HG03039 (cell line): ENCODE results near the gene CAPN1.
"Not testable (repeated sequence)": the region's sequence is repeated elsewhere in the genome, so short reads cannot be mapped to it uniquely, and the experiment has no call there.

ENCODE experiments used
- ATAC-seq: cut with Tn5 transposase; IDR thresholded peaks from one replicate; pipeline ENCODE4 v1.9.1; 2021; ENCODE audit warnings: mild to moderate bottlenecking, moderate library complexity; ENCODE audit not compliant: unreplicated experiment

The CAPN1 gene

GRCh38 chr11:65181569-65182257, at the start of gene CAPN1:
Gene CAPN1, plus strand, starts transcription at chr11:65181928. Its CDS starts 774 bp downstream, at chr11:65182702.
- peak; percentile 44 for ATAC-seq

GRCh38 chr11:65132238-65132987, 49.3 kb upstream of the CAPN1 start:
- no peak for ATAC-seq

DNA sequence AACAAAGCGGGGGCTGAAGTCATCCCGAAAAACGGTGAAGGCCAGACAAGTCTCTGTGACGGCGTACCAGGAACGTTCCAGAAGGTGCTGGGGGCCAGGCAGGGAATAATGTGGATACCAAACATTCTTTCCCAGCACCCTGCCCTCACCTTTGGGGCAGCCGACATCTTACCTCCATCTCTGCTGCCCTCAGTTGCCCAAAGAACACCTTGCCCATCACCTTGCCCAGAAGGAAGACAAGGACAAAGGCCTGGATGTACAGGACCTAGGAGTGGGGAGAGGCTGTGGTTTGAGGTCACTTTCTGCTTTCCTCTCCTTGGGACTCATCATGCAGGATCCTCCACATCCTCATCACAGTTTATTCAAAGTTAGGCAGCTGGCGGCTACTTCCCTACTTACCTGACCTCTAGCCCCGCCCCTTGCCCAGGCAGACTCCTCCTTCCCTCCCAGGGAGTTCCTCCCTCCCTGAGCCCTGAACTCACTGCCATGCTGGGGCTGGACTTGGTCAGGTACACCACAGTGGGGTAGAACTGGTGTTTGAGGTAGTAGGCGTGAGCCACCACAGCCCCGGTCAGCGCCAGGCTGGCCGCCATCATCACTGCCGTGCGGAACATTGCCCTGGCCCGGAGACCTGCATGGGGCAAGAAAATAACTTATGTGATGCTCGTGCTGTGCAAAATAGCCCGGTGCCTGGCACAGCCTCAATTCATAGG, 48.6 kb upstream of the CAPN1 start:
- ATAC-seq = no peak

DNA sequence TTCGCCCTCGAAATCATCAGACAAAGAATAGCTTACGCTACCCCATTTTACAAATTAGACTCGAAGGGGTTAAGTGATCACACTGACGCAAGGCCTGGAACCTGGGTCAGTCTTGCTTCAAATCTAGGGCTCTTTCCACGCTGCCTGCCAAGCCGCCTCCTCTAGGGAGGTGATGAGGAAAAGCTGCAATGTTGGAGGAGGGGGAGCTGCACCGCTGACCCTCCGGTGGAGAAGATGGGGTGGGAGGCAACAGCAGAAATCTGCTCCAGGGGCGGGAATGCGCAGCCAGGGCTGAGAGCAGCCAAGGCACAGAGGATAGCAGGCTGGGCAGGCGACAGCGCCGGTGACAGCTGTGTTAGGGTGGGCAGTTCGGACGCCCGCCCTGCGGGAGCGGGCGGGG, 48.0 kb upstream of the CAPN1 start:
- ATAC-seq = no peak

- ATAC-seq = peak; percentile 42
These were observed 47.3 kb upstream of the CAPN1 start, which contains the start of gene SYVN1 for GRCh38 chr11:65134240-65134951. Gene SYVN1, minus strand, starts transcription at chr11:65134519. Its CDS starts 918 bp downstream, at chr11:65133601.

DNA sequence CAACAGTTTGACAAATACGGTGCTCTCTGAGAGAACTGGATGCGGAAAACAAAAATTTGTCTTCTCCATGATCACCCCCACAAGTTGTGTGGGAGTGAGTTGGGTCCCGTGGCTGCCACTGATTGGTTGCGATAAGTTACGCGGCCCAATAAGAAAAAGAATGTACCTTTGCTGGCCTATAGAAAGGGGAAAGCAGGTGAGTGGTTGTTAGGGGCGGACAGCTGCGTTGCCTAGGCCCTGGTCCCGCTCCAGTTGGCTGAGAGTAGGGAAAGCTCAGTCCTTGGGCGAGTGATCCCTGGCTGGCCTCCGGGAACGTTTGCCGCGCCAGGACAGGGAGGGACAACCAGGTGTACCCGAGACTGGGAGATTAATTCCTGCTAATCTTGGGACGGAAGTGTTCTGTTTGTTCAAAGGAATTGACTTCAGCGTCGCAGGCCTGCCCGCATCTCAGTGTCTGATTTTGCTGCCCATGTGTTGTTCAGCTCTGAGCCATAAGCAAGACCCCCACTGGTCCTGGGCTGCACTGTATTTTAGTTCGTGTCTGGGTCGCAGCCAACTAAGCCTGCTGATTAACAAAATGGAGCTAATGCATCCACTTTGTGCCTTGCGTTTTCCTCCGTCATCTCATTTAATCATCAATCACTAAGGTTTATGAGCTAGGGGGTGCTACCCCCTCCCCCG, 46.6 kb upstream of the CAPN1 start:
- ATAC-seq = peak; percentile 52

- ATAC-seq = no peak
These were observed 46.0 kb upstream of the CAPN1 start for GRCh38 chr11:65135633-65136145.

- no peak for ATAC-seq
These were observed 45.1 kb upstream of the CAPN1 start for GRCh38 chr11:65136515-65137096.

DNA sequence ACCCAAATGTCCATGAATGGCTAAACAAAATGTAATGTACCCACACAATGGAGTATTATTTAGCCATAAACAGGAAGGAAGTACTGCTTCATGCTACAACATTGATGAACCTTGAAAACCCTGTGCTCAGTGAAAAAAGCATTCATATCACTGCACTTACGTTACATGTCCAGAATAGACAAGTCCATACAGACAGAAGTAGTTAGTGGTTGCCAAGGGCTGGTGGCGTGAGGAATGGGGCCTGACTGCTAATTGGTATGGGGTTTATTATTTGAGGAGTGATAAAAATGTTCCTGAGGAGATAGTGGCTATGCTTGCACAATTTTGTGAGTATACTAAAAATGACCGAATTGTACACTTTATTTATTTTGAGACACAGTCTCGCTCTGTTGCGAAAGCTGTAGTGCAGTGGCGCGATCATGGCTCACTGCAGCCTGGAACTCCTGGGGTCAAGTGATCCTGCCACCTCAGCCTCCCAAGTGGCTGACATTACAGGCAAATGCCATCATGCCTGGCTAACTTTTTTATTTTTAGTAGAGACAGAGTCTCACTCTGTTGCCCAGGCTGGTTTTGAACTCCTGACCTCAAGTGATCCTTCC, 39.7 kb upstream of the CAPN1 start:
- ATAC-seq = no peak

GRCh38 chr11:65147352-65148075, 34.2 kb upstream of the CAPN1 start:
- ATAC-seq = no peak

- no peak for ATAC-seq
These were observed 33.1 kb upstream of the CAPN1 start for GRCh38 chr11:65148657-65149056.

DNA sequence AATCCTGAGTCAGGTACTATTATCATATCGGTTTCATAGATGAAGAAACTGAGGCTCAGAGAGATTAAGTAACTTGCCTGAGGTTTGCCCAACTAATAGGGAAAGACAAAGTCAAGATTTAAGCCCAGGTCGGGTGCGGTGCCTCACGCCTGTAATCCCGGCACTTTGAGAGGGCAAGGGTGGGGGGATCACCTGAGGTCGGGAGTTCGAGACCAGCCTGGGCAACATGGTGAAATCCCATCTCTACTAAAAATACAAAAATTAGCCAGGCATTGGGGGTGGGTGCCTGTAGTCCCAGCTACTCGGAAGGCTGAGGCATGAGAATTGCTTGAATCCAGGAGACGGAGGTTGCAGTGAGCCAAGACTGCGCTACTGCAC, 31.6 kb upstream of the CAPN1 start:
- not testable (repeated sequence) for ATAC-seq

GRCh38 chr11:65150509-65151299, 31.0 kb upstream of the CAPN1 start:
- ATAC-seq = no peak

DNA sequence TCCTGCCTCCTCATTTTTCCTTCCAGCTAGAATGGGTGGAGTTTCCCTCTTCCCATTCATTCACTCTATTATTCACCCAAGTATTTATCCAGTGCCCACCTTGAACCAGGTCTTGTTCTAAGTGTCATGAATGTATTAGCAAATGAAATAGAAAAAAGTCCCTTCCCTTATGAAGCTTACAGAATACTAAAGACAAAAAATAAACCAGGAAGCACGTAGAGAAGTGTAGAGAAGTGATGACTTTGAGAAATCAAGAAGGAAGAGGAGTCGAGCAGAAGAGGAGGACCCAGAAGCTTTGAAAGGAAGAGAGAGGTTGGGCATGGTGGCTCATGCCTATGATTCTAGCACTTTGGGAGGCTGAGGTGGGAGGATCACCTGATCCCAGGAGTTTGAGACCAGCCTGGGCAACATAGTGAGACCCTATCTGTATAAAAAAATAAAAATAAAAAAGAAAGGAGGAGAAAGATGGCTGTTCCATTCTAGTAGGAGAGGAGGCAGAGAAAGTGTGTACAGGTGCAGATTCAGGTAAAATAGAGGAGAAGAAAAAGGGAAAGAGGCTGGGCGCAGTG, 30.3 kb upstream of the CAPN1 start:
- no peak for ATAC-seq

DNA sequence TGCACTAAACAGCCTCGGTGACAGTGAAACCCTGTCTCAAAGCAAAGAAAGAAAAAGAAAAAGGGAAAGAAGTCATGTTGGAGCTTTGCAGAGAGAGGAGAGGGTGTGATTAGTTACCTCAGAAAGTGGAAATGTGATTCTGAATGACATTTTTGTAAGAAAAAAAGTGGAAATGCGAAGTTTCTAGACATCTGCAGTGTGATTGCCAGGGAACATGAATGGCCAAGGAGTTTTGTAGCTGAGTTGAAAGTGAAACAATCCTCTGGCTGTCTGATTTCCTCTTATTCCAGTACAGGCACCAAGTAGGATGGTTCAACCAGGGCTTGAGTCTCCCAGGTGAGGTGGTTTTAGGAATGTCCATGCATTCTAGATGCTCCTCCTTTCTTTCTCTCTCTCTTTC, 29.6 kb upstream of the CAPN1 start:
- no peak for ATAC-seq

DNA sequence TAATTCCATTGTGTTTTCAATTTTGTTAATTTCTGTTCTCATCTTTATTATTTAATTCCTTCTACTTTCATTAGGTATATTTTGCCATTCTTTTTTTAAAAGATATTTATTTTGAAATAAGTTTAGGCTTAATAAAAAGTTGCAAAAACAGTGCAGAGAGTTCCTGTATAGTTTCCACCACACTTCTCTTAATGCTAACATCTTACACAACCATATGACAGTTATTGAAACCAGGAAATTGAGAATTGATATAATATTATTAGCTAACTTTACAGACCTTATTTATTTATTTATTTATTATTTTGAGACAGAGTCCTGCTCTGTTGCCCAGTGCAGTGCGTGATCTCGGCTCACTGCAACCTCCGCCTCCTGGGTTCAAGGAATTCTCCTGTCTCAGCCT, 25.5 kb upstream of the CAPN1 start:
- ATAC-seq = no peak

DNA sequence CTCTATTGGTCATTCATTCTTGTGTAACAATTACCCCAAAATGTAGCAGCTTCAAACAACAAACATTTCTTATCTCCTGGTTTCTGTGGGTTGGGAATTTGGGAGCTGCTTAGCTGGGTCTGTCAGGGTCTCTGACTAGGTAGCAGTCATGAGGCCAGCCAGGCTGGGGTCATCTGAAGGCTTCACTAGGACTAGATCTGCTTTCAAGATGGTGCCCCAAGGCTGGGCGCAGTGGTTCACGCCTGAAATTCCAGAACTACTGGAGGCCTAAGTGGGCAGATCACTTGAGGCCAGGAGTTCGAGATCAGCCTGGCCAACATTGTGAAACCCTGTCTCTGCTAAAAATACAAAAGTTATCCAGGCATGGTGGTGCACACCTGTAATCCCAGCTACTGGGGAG, 24.8 kb upstream of the CAPN1 start:
- no peak for ATAC-seq

DNA sequence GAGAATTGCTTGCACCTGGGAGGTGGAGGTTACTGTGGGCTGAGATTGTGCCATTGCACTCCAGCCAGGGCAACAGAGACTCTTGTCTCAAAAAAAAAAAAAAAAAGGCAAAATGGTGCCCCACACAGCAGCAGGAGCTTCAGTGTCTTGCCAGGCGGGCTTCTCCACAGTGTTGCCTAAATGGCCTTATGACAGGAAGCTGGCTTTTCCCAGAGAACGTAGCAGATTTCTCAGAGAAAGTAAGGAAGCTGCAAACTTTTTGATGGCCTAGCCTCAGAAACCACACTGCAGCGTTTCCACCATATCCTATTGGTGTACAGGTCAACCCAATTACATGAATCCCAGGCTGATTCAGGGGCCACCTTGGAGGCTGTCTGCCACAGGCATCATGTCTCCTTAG, 24.4 kb upstream of the CAPN1 start:
- ATAC-seq = no peak
